GM23338 (cell line): ENCODE data around the gene SLC9A9. TPM values are rescaled to one million over a fixed set of nuclear protein-coding genes. Genes with fewer than 3 reads are reported as not detected.

Experiments used
- ATAC-seq: fragments of 200-7000 bp; cut with Tn5 transposase; 3 replicates; pipeline ENCODE4 v1.9.1; 2020
- DNase-seq: peaks from one replicate; pipeline ENCODE4 v3.0.0-alpha.2; 2015; ENCODE audit warnings: low spot score
- H2AFZ ChIP-seq: fragments of 200-600 bp; sonication (generic); 2 replicates; pipeline ENCODE4 v1.8.0; 2016; ENCODE audit warnings: antibody characterized with exemption, mild to moderate bottlenecking, moderate library complexity
- H3F3A ChIP-seq: fragments of 200-600 bp; sonication (generic); replicated peaks from 2 replicates; pipeline ENCODE4 v1.8.0; 2017; ENCODE audit warnings: antibody characterized with exemption, mixed run types, low read depth
- H3K27ac ChIP-seq: fragments of 200-600 bp; sonication (generic); 2 replicates; pipeline ENCODE4 v1.6.1; 2016; ENCODE audit warnings: low read depth
- H3K27me3 ChIP-seq: fragments of 200-600 bp; sonication (generic); 2 replicates; pipeline ENCODE4 v1.8.0; 2016; ENCODE audit warnings: mild to moderate bottlenecking, mixed run types, moderate library complexity; ENCODE audit not compliant: insufficient read depth
- H3K36me3 ChIP-seq: fragments of 200-600 bp; sonication (generic); 2 replicates; pipeline ENCODE4 v1.8.0; 2016; ENCODE audit warnings: mild to moderate bottlenecking; ENCODE audit not compliant: insufficient read depth
- H3K4me1 ChIP-seq: fragments of 200-600 bp; sonication (generic); 2 replicates; pipeline ENCODE4 v1.8.0; 2016; ENCODE audit warnings: mild to moderate bottlenecking, moderate library complexity; ENCODE audit not compliant: insufficient read depth
- H3K4me2 ChIP-seq: fragments of 200-600 bp; sonication (generic); 2 replicates; pipeline ENCODE4 v1.7.1; 2017; ENCODE audit warnings: mixed run types
- H3K4me3 ChIP-seq: fragments of 200-600 bp; sonication (generic); 2 replicates; pipeline ENCODE4 v1.6.1; 2016; ENCODE audit warnings: mixed run types
- H3K79me2 ChIP-seq: fragments of 200-600 bp; sonication (generic); replicated peaks from 2 replicates; pipeline ENCODE4 v1.8.0; 2017; ENCODE audit warnings: mild to moderate bottlenecking; ENCODE audit not compliant: insufficient read depth
- H3K9me2 ChIP-seq: fragments of 200-600 bp; sonication (generic); 2 replicates; pipeline ENCODE4 v1.8.0; 2017; ENCODE audit not compliant: insufficient read depth
- H4K20me1 ChIP-seq: fragments of 200-600 bp; sonication (generic); replicated peaks from 2 replicates; pipeline ENCODE4 v1.8.0; 2017; ENCODE audit warnings: mild to moderate bottlenecking; ENCODE audit not compliant: insufficient read depth
- H3K27ac Mint-ChIP-seq: 2 replicates; pipeline ENCODE4 v1.8.0; 2020; ENCODE audit warnings: inconsistent platforms, mild to moderate bottlenecking, moderate library complexity, mixed read lengths
- H3K27me3 Mint-ChIP-seq: 3 replicates; pipeline ENCODE4 v1.8.0; 2022; ENCODE audit warnings: low read depth, mild to moderate bottlenecking, moderate library complexity, mixed read lengths, inconsistent platforms; ENCODE audit not compliant: insufficient read depth, poor library complexity
- H3K36me3 Mint-ChIP-seq: 3 replicates; pipeline ENCODE4 v1.8.0; 2021; ENCODE audit warnings: low read depth, mild to moderate bottlenecking, inconsistent platforms, moderate library complexity, mixed read lengths
- H3K4me1 Mint-ChIP-seq: 3 replicates; pipeline ENCODE4 v1.8.0; 2020; ENCODE audit warnings: mild to moderate bottlenecking, inconsistent platforms, mixed read lengths
- H3K4me3 Mint-ChIP-seq: 3 replicates; pipeline ENCODE4 v1.8.0; 2021; ENCODE audit warnings: moderate library complexity, mild to moderate bottlenecking, inconsistent platforms, mixed read lengths
- H3K9me3 Mint-ChIP-seq: 3 replicates; pipeline ENCODE4 v1.8.0; 2020; ENCODE audit warnings: moderate library complexity, mild to moderate bottlenecking, inconsistent platforms, mixed read lengths
- polyA plus RNA-seq: library from polyadenylated mRNA; unstranded; fragments of >200 nt; fragmentation: Nextera tagmentation; extraction: Ambion mirVana; gene quantifications from 2 replicates; pipeline ENCODE4 v1.2.1, GENCODE V29; 2016
- total RNA-seq: library from RNA; depleted of rRNA; stranded (reverse); fragments of >200 nt; shearing (Covaris generic); gene quantifications from 2 replicates; pipeline ENCODE4 v1.2.3, GENCODE V29; 2014
- TF ChIP-seq, protein P1 (sequence below): IDR thresholded peaks from 2 replicates; pipeline ENCODE4 v1.6.1; 2016; ENCODE audit warnings: antibody characterized with exemption
- TF ChIP-seq, protein P2 (sequence below), 2 experiments: fragments of 200-600 bp in 1 of 2; sonication (generic) in 1 of 2; conservative IDR thresholded peaks; 2 replicates each; pipeline versions ENCODE4 v1.5.1 to v1.6.1; 2016 to 2017; ENCODE audit warnings: antibody characterized with exemption in 2 of 2, low read depth in 2 of 2, mild to moderate bottlenecking in 2 of 2, moderate library complexity in 1 of 2
- TF ChIP-seq, protein P3 (sequence below): fragments of 250-450 bp; sonication (Bioruptor Pico); IDR thresholded peaks from 2 replicates; pipeline ENCODE4 v1.5.0; 2020; ENCODE audit warnings: mild to moderate bottlenecking, moderate library complexity

Gene SLC9A9
- total and polyA plus RNA-seq, 2 experiments from 2014 or later = 1.3 to 1.6 TPM

DNA sequence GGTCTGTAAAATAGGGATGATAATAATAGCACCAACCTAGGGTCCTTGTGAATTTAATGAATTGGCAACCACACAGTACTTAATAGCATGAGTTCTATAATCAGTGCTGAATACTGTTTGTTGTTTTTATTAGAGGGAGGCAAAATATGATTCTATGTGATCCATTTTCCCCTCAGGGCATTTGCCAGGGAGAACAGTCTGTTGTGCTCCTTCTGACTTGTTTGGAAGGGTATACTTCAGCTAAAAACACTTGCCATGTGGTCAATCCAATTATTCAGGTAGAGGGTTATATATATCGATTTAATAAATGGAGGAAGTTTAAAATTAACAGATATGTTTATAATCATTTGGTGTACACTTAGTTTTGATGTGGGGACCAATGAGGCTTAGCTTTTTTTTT, 423.4 kb downstream of the SLC9A9 start:
- no peak overlapping the region for H3K4me3 ChIP-seq
- H3K79me2 ChIP-seq = no peaks in the 10 kb centered on the region
- no peaks in the 10 kb centered on the region for H3K36me3 ChIP-seq
- peaks cover under 1% of the 10 kb centered on the region for H3K4me1 ChIP-seq
- Mint-ChIP-seq H3K27ac (no peak overlapping the region), H3K27me3 (peaks cover 4% of the 10 kb centered on the region), H3K4me1 (peaks cover 10% of the 10 kb centered on the region), H3K4me3 (no peak overlapping the region), H3K36me3 (no peaks in the 10 kb centered on the region), H3K9me3 (no peaks in the 10 kb centered on the region)
- H3K4me2 ChIP-seq = no peak overlapping the region
- no peaks in the 10 kb centered on the region for H3F3A ChIP-seq
- no peaks in the 10 kb centered on the region for H3K27me3 ChIP-seq
- H3K9me2 ChIP-seq = no peaks in the 10 kb centered on the region
- ATAC-seq (no peak), DNase-seq (no peak)
- H4K20me1 ChIP-seq = no peaks in the 10 kb centered on the region
- TF ChIP-seq, protein P1, sequence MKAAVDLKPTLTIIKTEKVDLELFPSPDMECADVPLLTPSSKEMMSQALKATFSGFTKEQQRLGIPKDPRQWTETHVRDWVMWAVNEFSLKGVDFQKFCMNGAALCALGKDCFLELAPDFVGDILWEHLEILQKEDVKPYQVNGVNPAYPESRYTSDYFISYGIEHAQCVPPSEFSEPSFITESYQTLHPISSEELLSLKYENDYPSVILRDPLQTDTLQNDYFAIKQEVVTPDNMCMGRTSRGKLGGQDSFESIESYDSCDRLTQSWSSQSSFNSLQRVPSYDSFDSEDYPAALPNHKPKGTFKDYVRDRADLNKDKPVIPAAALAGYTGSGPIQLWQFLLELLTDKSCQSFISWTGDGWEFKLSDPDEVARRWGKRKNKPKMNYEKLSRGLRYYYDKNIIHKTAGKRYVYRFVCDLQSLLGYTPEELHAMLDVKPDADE = no peak
- TF ChIP-seq, protein P2, sequence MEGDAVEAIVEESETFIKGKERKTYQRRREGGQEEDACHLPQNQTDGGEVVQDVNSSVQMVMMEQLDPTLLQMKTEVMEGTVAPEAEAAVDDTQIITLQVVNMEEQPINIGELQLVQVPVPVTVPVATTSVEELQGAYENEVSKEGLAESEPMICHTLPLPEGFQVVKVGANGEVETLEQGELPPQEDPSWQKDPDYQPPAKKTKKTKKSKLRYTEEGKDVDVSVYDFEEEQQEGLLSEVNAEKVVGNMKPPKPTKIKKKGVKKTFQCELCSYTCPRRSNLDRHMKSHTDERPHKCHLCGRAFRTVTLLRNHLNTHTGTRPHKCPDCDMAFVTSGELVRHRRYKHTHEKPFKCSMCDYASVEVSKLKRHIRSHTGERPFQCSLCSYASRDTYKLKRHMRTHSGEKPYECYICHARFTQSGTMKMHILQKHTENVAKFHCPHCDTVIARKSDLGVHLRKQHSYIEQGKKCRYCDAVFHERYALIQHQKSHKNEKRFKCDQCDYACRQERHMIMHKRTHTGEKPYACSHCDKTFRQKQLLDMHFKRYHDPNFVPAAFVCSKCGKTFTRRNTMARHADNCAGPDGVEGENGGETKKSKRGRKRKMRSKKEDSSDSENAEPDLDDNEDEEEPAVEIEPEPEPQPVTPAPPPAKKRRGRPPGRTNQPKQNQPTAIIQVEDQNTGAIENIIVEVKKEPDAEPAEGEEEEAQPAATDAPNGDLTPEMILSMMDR (conservative IDR thresholded peaks at IDR 0.05; ENCODE audit: low read depth in 2 of 2) = no peak
- TF ChIP-seq, protein P3, sequence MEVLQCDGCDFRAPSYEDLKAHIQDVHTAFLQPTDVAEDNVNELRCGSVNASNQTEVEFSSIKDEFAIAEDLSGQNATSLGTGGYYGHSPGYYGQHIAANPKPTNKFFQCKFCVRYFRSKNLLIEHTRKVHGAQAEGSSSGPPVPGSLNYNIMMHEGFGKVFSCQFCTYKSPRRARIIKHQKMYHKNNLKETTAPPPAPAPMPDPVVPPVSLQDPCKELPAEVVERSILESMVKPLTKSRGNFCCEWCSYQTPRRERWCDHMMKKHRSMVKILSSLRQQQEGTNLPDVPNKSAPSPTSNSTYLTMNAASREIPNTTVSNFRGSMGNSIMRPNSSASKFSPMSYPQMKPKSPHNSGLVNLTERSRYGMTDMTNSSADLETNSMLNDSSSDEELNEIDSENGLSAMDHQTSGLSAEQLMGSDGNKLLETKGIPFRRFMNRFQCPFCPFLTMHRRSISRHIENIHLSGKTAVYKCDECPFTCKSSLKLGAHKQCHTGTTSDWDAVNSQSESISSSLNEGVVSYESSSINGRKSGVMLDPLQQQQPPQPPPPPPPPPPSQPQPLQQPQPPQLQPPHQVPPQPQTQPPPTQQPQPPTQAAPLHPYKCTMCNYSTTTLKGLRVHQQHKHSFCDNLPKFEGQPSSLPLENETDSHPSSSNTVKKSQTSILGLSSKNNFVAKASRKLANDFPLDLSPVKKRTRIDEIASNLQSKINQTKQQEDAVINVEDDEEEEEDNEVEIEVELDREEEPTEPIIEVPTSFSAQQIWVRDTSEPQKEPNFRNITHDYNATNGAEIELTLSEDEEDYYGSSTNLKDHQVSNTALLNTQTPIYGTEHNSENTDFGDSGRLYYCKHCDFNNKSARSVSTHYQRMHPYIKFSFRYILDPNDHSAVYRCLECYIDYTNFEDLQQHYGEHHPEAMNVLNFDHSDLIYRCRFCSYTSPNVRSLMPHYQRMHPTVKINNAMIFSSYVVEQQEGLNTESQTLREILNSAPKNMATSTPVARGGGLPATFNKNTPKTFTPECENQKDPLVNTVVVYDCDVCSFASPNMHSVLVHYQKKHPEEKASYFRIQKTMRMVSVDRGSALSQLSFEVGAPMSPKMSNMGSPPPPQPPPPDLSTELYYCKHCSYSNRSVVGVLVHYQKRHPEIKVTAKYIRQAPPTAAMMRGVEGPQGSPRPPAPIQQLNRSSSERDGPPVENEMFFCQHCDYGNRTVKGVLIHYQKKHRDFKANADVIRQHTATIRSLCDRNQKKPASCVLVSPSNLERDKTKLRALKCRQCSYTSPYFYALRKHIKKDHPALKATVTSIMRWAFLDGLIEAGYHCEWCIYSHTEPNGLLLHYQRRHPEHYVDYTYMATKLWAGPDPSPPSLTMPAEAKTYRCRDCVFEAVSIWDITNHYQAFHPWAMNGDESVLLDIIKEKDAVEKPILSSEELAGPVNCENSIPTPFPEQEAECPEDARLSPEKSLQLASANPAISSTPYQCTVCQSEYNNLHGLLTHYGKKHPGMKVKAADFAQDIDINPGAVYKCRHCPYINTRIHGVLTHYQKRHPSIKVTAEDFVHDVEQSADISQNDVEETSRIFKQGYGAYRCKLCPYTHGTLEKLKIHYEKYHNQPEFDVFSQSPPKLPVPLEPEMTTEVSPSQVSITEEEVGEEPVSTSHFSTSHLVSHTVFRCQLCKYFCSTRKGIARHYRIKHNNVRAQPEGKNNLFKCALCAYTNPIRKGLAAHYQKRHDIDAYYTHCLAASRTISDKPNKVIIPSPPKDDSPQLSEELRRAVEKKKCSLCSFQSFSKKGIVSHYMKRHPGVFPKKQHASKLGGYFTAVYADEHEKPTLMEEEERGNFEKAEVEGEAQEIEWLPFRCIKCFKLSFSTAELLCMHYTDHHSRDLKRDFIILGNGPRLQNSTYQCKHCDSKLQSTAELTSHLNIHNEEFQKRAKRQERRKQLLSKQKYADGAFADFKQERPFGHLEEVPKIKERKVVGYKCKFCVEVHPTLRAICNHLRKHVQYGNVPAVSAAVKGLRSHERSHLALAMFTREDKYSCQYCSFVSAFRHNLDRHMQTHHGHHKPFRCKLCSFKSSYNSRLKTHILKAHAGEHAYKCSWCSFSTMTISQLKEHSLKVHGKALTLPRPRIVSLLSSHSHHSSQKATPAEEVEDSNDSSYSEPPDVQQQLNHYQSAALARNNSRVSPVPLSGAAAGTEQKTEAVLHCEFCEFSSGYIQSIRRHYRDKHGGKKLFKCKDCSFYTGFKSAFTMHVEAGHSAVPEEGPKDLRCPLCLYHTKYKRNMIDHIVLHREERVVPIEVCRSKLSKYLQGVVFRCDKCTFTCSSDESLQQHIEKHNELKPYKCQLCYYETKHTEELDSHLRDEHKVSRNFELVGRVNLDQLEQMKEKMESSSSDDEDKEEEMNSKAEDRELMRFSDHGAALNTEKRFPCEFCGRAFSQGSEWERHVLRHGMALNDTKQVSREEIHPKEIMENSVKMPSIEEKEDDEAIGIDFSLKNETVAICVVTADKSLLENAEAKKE (CRISPR knock-in tag) = no peak
- H2AFZ ChIP-seq = no peak overlapping the region
- H3K27ac ChIP-seq = no peak overlapping the region
